GM18868 (cell line): Measurements from ENCODE around the gene VTI1A.
"Not testable (repeated sequence)": the region's sequence is repeated elsewhere in the genome, so short reads cannot be mapped to it uniquely, and the experiment has no call there.

Source experiments
- ATAC-seq: cut with Tn5 transposase; IDR thresholded peaks from one replicate; pipeline ENCODE4 v1.9.1; 2021; ENCODE audit warnings: mild to moderate bottlenecking, moderate library complexity; ENCODE audit not compliant: unreplicated experiment

The VTI1A gene

DNA sequence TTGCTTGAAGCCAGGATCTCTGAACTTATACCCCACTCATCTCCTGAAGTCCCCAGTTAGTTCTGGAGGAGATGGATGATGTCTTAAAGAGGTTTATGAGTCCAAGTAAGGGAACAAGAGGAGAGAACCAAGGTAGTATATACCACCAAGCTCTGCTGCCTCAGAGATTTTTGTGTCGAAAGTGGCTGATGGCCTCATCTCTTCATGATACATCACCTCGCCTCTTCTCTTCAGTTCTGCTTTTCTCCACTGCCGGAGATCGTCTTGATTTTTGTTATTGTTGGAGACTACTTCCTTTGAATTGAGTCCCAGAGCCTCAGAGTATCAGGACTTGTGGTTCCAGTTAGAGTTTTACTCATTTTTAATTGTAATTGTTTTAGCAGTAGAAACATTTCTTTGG is 1.9 kb downstream of the VTI1A start:
- no peak for ATAC-seq

DNA sequence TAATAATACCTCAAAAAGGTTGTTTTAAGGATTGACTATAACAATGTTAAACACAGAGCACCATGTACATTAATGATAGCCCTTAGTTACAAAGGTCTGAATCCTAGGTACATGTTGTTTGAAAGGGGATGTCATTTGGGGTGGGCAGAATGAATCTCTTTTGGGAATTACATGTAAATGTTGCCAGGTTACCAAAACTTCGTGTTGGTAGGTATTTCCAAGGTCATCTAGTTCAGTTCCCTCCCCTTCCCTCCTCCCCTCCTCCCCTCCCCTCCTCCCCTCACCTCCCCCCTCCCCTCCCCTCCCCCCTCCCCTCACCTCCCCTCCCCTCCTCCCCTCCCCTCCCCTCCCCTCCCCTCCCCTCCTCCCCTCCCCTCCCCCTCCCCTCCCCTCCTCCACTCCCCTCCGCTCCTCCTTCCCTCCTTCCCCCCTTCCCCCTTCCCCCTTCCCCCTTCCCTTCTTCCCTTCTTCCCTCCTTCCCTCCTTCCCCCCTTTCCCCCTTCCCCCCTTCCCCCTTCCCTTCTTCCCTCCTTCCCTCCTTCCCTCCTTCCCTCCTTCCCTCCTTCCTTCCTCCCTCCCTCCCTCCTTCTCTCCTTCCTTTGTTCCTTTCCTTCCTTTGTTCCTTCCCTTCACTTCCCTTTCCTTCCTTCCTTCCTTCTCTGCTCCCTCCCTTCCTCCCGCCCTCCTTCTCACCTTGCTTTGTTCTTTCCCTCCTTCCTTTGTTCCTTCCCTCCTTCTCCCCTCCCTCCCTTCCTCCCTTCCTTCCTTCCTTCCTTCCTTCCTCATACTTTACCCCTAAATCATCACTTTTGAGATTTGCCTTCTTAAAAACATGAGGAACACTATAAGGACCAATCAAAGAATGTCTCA is 8.1 kb downstream of the VTI1A start:
- no peak for ATAC-seq

DNA sequence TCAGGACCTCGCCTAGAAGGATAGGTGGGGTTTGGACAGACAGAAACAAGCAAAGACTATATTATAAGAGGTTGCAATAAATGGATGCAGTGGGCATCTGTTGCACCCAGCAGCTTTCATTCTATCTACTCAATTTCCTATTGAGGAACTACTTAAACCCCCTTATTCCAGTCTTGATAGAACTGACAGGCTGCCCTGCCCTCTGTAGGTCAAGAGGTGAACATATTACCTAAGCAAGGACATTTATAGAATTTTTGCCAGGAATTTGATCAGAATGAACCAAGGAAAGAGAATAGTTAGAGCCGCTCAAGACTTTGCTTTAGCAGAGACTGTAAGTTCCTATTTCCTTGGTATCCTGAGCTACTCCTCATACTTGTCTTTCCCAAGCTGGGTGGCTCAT is 9.5 kb downstream of the VTI1A start:
- no peak for ATAC-seq

DNA sequence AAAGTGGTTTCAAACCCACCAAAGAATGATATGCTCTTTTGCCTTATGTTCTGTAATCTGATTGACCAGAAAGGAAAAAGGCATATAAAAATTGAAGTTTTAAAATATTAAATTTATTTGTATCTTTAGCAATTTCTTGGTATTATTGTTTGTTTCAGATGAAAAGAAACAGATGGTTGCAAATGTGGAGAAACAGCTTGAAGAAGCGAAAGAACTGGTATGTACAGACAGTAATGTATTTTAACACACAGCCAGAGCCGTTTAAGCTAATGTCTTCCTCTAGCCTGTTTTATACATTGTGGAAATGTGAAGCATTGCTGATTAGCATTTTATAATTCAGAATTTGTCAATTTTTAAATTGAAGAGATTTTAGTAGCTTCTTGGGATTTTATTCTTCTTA is 13.4 kb downstream of the VTI1A start:
- ATAC-seq = no peak

DNA sequence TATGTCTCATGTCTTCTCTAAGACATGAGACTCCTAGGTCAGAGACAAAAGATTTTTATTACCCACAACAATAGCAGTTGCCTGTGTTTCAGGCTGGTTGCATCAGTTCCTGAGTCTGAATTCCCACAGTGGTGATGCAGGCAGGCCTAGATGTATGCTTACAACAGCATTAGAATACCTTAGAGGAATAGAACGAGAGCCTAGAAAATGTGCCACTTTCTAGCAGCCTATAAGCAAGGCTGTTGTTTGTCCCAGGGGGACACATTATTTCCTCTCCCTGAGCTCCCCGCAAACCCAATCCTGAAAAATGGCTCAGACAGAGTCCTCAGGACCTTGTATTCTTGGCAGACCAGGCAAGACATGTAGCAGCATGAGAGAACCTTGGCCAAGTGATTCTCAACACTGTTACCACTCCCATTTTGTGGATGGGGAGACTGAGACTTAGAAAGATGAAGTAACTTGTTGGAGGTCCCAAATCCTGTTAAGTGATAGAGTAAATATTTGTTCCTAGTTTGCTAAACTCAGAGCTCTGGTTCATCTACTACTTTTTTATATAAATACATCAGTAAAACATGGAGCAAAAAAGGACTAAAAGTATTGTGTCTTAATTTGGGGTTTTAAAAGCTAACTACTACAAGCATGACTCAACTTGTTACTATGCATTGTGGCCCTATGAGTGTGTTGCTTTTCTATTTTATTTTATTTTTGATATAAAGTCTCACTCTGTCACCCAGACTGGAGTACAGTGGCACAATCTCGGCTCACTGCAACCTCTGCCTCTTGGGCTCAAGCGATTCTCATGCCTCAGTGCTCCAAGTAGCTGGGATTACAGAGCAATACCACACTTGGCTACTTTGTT is 14.2 kb downstream of the VTI1A start:
- no peak for ATAC-seq

DNA sequence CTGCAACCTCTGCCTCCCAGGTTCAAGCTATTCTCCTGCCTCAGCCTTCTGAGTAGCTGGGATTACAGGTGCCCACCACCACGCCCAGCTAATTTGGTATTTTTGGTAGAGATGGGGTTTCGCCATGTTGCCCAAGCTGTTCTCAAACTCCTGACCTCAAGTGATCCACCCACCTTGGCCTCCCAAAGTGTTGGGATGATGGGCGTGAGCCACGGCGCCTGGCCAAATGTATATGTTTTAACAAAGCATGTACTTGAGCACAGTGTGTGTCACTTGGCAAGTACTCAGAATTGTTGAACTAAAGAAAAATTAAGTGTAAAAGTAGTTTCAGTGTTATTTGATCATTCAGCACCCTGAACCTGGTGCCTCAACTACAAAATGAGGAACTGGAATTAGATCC is 17.1 kb downstream of the VTI1A start:
- ATAC-seq = not testable (repeated sequence)

DNA sequence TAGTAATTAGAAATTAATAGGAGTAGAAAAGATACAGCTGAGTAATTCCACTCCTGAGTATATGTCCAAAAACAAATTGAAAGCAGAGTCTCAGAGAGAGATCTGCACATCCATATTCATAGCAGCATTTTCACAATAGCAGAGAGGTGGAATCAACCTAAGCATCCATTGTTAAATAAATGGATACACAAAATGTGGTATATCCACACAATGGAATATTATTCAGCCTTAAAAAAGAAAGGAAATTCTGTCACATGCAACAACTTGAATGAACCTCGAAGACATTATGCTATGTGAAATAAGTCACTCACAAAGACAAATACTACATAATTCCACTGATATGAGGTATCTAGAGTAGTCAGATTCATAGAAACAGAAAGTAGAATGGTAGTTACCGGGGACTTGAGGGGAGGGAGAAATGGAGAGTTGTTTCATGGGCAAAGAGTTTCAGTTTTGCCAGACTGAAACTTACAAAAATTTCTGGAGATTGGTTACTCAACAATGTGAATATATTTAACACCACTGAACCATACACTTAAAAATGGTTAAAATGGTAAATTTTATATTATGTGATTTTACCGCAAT is 18.4 kb downstream of the VTI1A start:
- ATAC-seq = no peak

DNA sequence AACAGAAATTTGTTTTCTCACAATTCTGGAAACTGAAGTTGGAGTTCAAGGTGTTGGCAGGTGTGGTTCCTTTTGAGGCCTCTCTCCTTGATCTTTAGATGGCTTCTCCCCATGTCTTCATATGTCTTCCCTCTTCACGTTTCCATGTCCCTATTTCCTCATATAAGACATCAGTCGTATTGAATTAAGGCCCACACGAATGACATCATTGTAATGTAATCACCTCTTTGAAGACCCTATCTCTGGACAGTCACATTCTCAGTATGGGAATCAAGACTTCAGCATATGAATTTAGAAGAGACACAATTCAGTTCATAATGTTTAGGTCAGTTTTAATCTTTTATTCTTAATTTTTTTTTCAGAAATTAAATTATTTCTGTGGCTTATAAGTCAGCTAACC is 19.8 kb downstream of the VTI1A start:
- no peak for ATAC-seq

DNA sequence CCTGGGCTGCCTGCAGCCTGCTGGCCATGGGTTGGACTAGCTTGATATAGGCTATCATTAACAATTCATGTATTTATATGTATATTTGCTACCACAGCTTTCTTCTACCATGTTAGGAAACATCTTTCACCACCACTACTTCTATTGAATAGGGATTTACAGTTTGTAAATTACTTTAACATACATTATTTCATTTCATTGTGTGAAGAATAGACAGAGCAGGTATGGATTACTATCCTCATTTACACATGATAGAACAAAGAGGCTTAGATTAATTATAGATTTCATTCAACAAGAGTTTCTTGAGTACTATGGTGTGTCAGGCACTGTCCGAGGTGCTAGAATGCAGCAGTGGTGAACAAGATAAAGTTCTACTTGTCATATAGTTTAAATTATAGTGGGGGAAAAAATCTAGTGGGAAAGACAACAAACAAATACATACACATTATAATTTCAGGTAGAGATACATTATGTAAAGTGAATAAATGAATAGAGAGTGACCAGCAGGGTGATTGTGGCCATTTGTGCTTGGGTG is 20.6 kb downstream of the VTI1A start:
- no peak for ATAC-seq

DNA sequence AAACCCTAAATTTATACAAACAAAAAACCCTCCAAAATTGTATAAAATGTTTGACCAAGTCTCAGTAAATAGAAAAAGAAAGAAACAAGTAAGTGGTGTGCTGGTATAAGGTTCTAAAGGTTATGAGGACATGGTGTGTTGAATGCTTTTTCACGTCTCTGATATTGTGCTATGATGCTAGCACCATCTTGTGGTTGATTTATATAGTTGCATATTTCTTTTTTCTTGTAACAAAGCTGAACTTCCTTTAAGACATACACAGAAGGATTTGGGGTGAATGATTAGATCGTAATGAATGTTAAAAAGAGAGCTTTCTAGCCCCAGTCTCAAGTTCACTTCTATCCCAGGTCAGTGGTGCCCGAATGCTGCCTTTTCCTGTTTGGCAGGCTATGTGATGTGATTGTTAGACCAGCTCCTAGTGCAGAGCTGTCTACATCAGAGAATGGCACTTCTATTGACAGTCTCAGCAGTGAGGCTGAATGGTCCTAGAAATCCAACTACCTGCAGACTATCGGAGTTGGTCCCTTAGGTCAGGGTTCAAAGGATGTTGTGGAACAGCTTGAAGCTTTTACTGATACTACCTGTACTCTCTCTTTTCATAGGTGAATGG is 25.0 kb downstream of the VTI1A start:
- ATAC-seq = peak; percentile 88

DNA sequence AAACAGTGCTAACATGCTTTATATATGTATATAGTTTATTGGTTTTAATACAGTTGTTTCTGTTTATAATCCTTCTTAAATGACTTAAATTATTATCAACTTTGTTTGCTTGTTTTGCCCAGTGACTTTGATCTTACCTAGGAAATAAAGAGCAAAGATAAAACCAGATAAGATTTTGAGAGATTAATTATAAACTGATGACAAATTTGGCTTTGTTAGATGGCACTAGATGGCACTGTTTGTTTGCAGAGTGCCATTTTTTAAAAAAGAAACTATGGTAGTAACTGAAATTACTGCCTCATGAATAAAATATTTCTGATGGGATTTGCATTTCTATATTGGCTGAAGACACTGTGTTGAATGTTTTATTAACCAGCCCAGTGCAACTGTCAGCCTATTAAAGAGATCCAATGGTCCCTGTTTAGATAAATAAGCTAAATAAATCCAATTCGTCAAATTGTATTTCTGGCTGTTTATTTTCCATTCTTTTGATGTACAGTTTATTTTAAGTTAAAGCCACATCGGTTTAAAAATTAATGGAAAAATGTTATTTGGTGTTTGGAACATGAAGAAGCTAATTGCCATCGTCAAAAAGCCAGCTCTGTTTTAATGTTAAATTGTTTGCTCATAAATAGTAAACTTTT is 28.7 kb downstream of the VTI1A start:
- no peak for ATAC-seq

DNA sequence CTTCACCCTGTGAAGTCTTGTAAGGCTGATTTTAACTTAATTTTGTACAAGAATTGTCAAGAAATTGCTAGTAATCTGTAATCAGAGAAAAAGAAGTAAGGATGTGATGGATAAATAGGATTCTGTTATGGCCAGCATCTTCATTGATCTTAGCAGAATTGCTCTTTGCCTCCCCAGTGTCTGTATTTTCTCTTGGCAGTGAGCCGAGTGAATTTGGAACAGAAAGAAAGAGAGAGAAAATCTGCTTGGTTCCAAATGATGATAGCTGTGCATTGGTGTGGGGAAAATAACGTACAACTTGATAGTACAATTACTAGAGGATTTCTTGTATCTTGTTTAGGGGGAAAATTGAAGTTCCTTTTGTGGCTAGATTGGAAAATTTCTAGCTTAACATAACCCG is 34.6 kb downstream of the VTI1A start:
- ATAC-seq = no peak

DNA sequence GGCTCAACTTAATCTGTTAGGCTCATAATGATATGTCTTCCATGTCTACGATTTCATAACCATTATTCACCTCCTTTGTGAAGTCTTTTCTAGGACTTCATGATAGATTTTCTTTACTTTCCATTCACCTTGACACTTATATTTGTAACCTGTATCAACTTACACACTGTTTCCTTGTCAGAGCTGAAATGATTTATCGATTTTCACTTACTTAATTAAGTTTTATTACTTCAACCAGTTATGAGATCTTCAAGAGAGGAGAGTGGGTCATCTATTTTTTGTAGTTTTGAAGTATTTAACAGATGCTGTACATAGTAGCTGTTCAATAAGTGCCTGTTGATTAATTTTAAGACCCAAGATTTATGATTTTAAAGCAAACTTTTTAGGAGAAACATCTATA is 37.4 kb downstream of the VTI1A start:
- ATAC-seq = no peak

DNA sequence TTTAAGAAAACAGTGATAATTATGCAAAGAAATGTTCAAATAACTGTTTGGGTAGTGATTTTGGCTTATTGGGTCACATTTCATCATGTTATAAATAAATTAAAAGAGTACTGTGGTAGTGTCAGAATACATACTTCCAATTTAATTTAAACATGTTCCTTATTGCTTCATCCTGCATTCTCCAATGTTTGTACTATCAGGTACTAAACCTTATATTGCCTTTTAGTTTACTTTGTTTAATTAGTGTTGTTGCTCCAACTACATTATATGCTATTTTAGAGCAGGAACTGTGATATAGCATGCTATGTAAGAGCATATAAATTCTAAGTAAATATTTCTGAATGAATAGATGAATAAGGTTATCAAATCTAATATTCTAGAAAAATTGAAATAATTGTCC is 40.9 kb downstream of the VTI1A start:
- ATAC-seq = no peak

DNA sequence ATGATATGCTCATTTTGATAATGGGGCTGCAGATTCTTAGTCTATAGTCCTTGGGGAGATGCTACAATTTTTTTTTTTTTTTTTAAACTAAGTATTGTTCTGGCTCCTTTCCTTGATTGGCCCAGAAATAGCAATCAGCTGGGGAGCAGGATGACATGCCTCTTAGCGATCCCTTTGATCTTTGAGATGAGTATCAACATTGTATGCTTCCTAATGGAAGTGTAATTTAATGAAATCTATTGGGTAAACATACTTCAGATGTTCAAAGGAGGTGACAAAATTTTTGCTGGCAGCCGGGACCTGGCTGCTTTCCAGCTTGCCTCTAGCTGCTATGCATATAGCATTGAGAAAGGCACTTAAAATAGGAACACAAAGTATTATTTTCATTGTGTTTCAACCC is 43.5 kb downstream of the VTI1A start:
- no peak for ATAC-seq

DNA sequence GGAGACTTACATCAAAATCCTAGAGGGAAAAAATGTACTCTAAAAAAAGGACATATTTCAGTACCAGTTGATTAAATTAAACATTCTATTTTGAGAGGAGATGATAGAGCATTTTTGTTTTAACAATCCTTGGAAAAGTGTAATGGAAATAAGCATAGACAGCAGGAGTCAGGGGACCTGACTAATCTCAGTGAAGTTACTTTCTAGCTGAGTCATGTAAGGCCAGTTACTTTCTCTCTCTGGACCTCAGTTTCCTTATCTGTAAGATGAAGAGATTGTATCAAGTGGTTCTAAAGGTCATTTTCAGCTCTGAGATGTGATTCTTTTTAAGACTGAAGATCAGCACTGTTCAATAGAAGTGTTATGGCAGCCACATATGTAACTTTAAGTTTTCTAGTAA is 44.1 kb downstream of the VTI1A start:
- ATAC-seq = no peak

DNA sequence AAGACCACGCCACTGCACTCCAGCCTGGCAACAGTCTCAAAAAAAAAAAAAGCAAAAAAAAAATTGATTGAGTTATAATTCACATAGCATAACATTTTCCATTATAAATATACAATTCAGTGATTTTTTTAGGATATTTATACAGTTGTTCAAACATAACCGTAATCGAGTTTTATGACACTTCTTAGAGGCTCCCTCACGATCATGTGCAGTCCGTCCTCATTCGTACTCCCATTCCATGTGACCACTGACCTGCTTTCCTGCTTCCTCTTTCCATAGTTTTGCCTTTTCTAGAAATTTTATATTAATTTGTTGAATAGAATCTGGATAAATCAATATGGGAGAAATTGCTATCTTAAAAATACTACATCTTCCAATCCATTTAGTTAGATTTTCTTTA is 45.7 kb downstream of the VTI1A start:
- ATAC-seq = no peak

DNA sequence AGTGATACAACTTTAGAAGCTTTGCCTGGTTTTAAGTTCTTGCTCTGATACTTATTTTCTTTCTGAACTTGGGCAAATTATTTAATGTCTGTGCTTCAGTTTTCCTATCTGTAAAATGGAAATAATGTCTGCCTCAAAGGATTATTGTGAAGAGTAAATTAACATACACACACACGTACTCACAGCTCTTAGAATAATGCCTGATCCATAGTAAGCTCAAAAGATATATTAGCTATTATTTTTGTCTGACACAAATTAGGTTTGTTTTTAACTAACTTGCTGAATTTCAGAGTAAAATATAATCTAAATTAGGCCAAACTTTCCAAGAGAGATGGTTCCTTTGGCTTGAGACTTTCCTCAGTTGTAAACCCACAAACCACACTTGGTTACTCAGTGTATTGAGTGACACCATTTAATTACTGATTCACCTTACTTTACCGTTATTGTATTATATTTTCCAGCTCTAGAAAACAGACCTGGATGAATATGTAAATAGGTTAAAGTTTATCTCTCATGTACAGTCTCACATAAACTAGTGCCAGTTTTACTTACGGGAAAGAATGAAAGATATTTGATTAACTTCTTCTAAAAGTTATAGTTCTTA is 50.4 kb downstream of the VTI1A start:
- no peak for ATAC-seq

DNA sequence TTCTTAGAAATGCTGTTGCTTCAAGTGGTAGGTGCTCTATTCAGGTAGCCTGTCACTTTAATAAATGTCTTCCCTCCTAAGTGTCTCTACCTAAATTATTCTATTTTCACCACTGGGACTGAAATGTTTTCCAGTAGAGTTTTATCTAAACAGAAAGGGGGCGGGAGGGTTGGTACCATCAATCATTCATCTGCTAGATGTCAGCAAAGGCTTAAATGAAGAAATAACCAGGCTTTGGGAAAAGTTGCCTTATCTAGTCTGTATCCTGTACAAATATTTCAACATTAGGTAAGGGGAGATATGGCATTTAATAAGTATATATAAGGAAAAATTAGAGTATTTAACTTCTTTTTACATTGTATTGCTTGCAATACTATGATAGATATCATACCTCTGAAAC is 51.8 kb downstream of the VTI1A start:
- ATAC-seq = no peak

DNA sequence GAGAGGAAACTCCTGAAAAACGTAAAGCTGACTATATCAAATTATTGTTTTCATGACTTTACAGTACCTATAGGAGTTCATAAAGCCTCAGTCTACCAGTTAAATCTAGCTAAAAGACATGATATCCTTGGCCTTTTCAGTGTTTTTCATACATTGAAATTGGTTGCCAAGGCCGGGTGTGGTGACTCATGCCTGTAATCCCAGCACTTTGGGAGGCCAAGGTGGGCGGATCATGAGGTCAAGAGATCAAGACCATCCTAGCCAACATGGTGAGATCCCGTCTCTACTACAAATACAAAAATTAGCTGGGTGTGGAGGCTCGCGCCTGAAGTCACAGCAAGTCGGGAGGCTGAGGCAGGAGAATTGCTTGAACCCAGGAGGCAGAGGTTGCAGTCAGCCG is 53.0 kb downstream of the VTI1A start:
- ATAC-seq = not testable (repeated sequence)
